HEK293 (cell line): ENCODE data around the gene ZNF276.

Experiments used
- BCL11B ChIP-seq: fragments of 450-650 bp; formaldehyde crosslinking; IDR thresholded peaks from 2 replicates; pipeline ENCODE4 v1.5.1; 2016; ENCODE audit warnings: low read depth, missing biosample characterization, missing genetic modification characterization
- FEZF1 ChIP-seq: fragments of 450-650 bp; formaldehyde crosslinking; IDR thresholded peaks from 2 replicates; pipeline ENCODE4 v1.5.1; 2016; ENCODE audit warnings: missing biosample characterization, missing genetic modification characterization
- GFI1B ChIP-seq: fragments of 450-650 bp; formaldehyde crosslinking; IDR thresholded peaks from 2 replicates; pipeline ENCODE4 v1.5.1; 2016; ENCODE audit warnings: missing biosample characterization, missing genetic modification characterization
- HOXA7 ChIP-seq: sonication (generic); formaldehyde crosslinking; IDR thresholded peaks from 2 replicates; pipeline ENCODE4 v1.8.1; 2022; ENCODE audit warnings: missing genetic modification reagents, borderline replicate concordance
- PRDM1 ChIP-seq: fragments of 450-650 bp; formaldehyde crosslinking; IDR thresholded peaks from 2 replicates; pipeline ENCODE4; 2016; ENCODE audit warnings: missing biosample characterization, missing genetic modification characterization
- RBAK ChIP-seq: fragments of 450-650 bp; formaldehyde crosslinking; IDR thresholded peaks from 2 replicates; pipeline ENCODE4 v1.5.1; 2016; ENCODE audit warnings: missing biosample characterization, missing genetic modification characterization
- REPIN1 ChIP-seq: fragments of 450-650 bp; formaldehyde crosslinking; IDR thresholded peaks from 2 replicates; pipeline ENCODE4 v1.5.1; 2017; ENCODE audit warnings: missing biosample characterization, missing genetic modification characterization, low read depth
- SP2 ChIP-seq: fragments of 450-650 bp; formaldehyde crosslinking; IDR thresholded peaks from 2 replicates; pipeline ENCODE4 v1.5.1; 2016; ENCODE audit warnings: missing biosample characterization, missing genetic modification characterization
- SP3 ChIP-seq: fragments of 450-650 bp; formaldehyde crosslinking; IDR thresholded peaks from 2 replicates; pipeline ENCODE4 v1.5.1; 2016; ENCODE audit warnings: missing biosample characterization, missing genetic modification characterization
- ZBTB7A ChIP-seq: fragments of 450-650 bp; formaldehyde crosslinking; IDR thresholded peaks from 2 replicates; pipeline ENCODE4 v1.5.1; 2016; ENCODE audit warnings: low read depth, missing biosample characterization, missing genetic modification characterization
- ZFP3 ChIP-seq: fragments of 450-650 bp; formaldehyde crosslinking; IDR thresholded peaks from 2 replicates; pipeline ENCODE4 v1.5.1; 2016; ENCODE audit warnings: low read depth, missing biosample characterization, missing genetic modification characterization
- ZNF132 ChIP-seq: fragments of 450-650 bp; formaldehyde crosslinking; IDR thresholded peaks from 2 replicates; pipeline ENCODE4 v1.5.1; 2017; ENCODE audit warnings: missing biosample characterization, missing genetic modification characterization, borderline replicate concordance
- ZNF138 ChIP-seq: fragments of 450-650 bp; formaldehyde crosslinking; IDR thresholded peaks from 2 replicates; pipeline ENCODE4 v1.5.1; 2016; ENCODE audit warnings: missing biosample characterization, missing genetic modification characterization, borderline replicate concordance
- ZNF175 ChIP-seq: fragments of 450-650 bp; formaldehyde crosslinking; IDR thresholded peaks from 2 replicates; pipeline ENCODE4 v1.5.1; 2016; ENCODE audit warnings: missing biosample characterization, missing genetic modification characterization
- ZNF548 ChIP-seq: fragments of 450-650 bp; formaldehyde crosslinking; IDR thresholded peaks from 2 replicates; pipeline ENCODE4 v1.5.1; 2016; ENCODE audit warnings: missing biosample characterization, missing genetic modification characterization
- ZNF549 ChIP-seq: fragments of 450-650 bp; IDR thresholded peaks from 2 replicates; pipeline ENCODE4 v1.5.1; 2018; ENCODE audit warnings: missing biosample characterization, missing genetic modification characterization, mild to moderate bottlenecking, inconsistent platforms, moderate library complexity
- ZNF585B ChIP-seq: fragments of 450-650 bp; formaldehyde crosslinking; IDR thresholded peaks from 2 replicates; pipeline ENCODE4 v1.5.1; 2016; ENCODE audit warnings: missing biosample characterization, missing genetic modification characterization
- ZNF600 ChIP-seq: fragments of 450-650 bp; formaldehyde crosslinking; IDR thresholded peaks from 2 replicates; pipeline ENCODE4 v1.5.1; 2016; ENCODE audit warnings: missing biosample characterization, missing genetic modification characterization
- ZNF610 ChIP-seq: fragments of 450-650 bp; formaldehyde crosslinking; IDR thresholded peaks from 2 replicates; pipeline ENCODE4 v1.5.1; 2016; ENCODE audit warnings: missing biosample characterization, missing genetic modification characterization, borderline replicate concordance
- ZNF623 ChIP-seq: fragments of 450-650 bp; formaldehyde crosslinking; IDR thresholded peaks from 2 replicates; pipeline ENCODE4 v1.5.1; 2016; ENCODE audit warnings: missing biosample characterization, missing genetic modification characterization
- ZNF629 ChIP-seq: fragments of 450-650 bp; formaldehyde crosslinking; IDR thresholded peaks from 2 replicates; pipeline ENCODE4 v1.5.1; 2017; ENCODE audit warnings: missing biosample characterization, missing genetic modification characterization
- ZNF701 ChIP-seq: fragments of 450-650 bp; formaldehyde crosslinking; IDR thresholded peaks from 2 replicates; pipeline ENCODE4 v1.5.1; 2016; ENCODE audit warnings: missing biosample characterization, missing genetic modification characterization
- ZNF76 ChIP-seq: fragments of 450-650 bp; formaldehyde crosslinking; IDR thresholded peaks from 2 replicates; pipeline ENCODE4; 2016; ENCODE audit warnings: low read depth, missing biosample characterization, missing genetic modification characterization, borderline replicate concordance
- ZSCAN23 ChIP-seq: fragments of 450-650 bp; formaldehyde crosslinking; IDR thresholded peaks from 2 replicates; pipeline ENCODE4 v1.5.1; 2016; ENCODE audit warnings: missing biosample characterization, missing genetic modification characterization
- TF ChIP-seq, protein P1 (sequence below): fragments of 450-650 bp; formaldehyde crosslinking; IDR thresholded peaks from 2 replicates; pipeline ENCODE4 v1.5.1; 2016; ENCODE audit warnings: missing biosample characterization, missing genetic modification characterization, borderline replicate concordance
- TF ChIP-seq, protein P2 (sequence below): fragments of 450-650 bp; formaldehyde crosslinking; IDR thresholded peaks from 2 replicates; pipeline ENCODE4 v1.5.1; 2016; ENCODE audit warnings: missing biosample characterization, missing genetic modification characterization
- TF ChIP-seq, protein P3 (sequence below): fragments of 450-650 bp; formaldehyde crosslinking; IDR thresholded peaks from 2 replicates; pipeline ENCODE4 v1.5.1; 2016; ENCODE audit warnings: missing biosample characterization, missing genetic modification characterization
- TF ChIP-seq, protein P4 (sequence below): fragments of 450-650 bp; formaldehyde crosslinking; IDR thresholded peaks from 2 replicates; pipeline ENCODE4 v1.5.1; 2016; ENCODE audit warnings: missing biosample characterization, missing genetic modification characterization

ZNF276 gene

DNA sequence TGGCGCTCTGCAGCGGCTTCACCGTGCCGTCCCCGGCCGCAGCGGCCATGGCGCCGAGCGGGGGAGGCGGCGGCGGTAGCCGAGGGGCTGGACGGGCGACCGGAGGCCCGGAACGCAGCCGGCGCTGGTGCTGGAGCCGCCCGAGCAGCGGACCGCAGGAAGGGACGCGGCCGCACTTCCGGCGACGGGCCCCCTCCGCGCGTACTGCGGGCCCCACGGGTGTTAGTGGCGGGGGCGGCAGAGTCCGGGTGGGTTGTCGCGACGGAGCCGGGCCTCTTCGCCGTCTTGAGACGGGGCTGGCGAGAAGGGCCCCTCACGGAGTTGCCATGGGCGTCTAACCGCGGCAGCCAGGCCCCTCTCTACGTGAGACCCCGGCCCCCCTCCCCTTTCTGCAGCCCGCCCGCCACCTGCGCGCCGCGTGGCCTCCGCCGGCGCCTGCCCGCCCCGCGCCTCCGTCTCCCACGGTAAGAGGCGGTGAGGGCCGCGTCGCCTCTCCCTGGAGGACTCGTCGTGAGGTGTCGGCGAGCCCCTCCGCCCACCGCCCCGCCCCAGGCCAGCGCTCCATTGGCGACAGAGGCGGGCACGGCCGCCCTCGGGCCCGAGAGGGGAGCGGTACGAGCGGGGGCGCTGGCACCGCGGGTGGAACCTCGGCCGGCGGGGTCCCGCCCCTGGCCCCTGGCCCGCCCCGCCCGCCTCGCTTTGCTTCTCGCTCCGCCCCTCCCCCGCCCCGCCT is at the start of gene ZNF276, which contains the start of gene VPS9D1 (continued):
- TF ChIP-seq ZFP3 (tag by site-specific recombination): no peak
- TF ChIP-seq REPIN1 (tag by site-specific recombination): no peak
- TF ChIP-seq ZNF585B (tag by site-specific recombination): no peak
- 0 out of 2 replicates have a peak, but pooled peaks have one; percentile 14 for TF ChIP-seq ZNF549 (tag by site-specific recombination)
- TF ChIP-seq ZNF610 (tag by site-specific recombination): no peak
- TF ChIP-seq ZNF132 (tag by site-specific recombination): no peak
- TF ChIP-seq, protein P1, sequence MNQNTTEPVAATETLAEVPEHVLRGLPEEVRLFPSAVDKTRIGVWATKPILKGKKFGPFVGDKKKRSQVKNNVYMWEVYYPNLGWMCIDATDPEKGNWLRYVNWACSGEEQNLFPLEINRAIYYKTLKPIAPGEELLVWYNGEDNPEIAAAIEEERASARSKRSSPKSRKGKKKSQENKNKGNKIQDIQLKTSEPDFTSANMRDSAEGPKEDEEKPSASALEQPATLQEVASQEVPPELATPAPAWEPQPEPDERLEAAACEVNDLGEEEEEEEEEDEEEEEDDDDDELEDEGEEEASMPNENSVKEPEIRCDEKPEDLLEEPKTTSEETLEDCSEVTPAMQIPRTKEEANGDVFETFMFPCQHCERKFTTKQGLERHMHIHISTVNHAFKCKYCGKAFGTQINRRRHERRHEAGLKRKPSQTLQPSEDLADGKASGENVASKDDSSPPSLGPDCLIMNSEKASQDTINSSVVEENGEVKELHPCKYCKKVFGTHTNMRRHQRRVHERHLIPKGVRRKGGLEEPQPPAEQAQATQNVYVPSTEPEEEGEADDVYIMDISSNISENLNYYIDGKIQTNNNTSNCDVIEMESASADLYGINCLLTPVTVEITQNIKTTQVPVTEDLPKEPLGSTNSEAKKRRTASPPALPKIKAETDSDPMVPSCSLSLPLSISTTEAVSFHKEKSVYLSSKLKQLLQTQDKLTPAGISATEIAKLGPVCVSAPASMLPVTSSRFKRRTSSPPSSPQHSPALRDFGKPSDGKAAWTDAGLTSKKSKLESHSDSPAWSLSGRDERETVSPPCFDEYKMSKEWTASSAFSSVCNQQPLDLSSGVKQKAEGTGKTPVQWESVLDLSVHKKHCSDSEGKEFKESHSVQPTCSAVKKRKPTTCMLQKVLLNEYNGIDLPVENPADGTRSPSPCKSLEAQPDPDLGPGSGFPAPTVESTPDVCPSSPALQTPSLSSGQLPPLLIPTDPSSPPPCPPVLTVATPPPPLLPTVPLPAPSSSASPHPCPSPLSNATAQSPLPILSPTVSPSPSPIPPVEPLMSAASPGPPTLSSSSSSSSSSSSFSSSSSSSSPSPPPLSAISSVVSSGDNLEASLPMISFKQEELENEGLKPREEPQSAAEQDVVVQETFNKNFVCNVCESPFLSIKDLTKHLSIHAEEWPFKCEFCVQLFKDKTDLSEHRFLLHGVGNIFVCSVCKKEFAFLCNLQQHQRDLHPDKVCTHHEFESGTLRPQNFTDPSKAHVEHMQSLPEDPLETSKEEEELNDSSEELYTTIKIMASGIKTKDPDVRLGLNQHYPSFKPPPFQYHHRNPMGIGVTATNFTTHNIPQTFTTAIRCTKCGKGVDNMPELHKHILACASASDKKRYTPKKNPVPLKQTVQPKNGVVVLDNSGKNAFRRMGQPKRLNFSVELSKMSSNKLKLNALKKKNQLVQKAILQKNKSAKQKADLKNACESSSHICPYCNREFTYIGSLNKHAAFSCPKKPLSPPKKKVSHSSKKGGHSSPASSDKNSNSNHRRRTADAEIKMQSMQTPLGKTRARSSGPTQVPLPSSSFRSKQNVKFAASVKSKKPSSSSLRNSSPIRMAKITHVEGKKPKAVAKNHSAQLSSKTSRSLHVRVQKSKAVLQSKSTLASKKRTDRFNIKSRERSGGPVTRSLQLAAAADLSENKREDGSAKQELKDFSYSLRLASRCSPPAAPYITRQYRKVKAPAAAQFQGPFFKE (tag by site-specific recombination): no peak
- TF ChIP-seq ZNF76 (tag by site-specific recombination): peak; percentile 41; the same call in 1 of the 2 replicates
- TF ChIP-seq, protein P2, sequence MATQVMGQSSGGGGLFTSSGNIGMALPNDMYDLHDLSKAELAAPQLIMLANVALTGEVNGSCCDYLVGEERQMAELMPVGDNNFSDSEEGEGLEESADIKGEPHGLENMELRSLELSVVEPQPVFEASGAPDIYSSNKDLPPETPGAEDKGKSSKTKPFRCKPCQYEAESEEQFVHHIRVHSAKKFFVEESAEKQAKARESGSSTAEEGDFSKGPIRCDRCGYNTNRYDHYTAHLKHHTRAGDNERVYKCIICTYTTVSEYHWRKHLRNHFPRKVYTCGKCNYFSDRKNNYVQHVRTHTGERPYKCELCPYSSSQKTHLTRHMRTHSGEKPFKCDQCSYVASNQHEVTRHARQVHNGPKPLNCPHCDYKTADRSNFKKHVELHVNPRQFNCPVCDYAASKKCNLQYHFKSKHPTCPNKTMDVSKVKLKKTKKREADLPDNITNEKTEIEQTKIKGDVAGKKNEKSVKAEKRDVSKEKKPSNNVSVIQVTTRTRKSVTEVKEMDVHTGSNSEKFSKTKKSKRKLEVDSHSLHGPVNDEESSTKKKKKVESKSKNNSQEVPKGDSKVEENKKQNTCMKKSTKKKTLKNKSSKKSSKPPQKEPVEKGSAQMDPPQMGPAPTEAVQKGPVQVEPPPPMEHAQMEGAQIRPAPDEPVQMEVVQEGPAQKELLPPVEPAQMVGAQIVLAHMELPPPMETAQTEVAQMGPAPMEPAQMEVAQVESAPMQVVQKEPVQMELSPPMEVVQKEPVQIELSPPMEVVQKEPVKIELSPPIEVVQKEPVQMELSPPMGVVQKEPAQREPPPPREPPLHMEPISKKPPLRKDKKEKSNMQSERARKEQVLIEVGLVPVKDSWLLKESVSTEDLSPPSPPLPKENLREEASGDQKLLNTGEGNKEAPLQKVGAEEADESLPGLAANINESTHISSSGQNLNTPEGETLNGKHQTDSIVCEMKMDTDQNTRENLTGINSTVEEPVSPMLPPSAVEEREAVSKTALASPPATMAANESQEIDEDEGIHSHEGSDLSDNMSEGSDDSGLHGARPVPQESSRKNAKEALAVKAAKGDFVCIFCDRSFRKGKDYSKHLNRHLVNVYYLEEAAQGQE: no peak
- no peak for TF ChIP-seq FEZF1
- no peak for TF ChIP-seq RBAK (tag by site-specific recombination)
- no peak for TF ChIP-seq ZNF138 (tag by site-specific recombination)
- TF ChIP-seq SP2 (tag by site-specific recombination): peak; percentile 25
- TF ChIP-seq ZNF629 (tag by site-specific recombination): no peak
- TF ChIP-seq HOXA7 (CRISPR knock-in tag): no peak
- no peak for TF ChIP-seq ZNF548 (tag by site-specific recombination)
- TF ChIP-seq PRDM1: no peak
- no peak for TF ChIP-seq GFI1B (tag by site-specific recombination)
- no peak for TF ChIP-seq ZNF701 (tag by site-specific recombination)
- peak; percentile 28; the same call in 1 of the 2 replicates for TF ChIP-seq SP3
- TF ChIP-seq, protein P3, sequence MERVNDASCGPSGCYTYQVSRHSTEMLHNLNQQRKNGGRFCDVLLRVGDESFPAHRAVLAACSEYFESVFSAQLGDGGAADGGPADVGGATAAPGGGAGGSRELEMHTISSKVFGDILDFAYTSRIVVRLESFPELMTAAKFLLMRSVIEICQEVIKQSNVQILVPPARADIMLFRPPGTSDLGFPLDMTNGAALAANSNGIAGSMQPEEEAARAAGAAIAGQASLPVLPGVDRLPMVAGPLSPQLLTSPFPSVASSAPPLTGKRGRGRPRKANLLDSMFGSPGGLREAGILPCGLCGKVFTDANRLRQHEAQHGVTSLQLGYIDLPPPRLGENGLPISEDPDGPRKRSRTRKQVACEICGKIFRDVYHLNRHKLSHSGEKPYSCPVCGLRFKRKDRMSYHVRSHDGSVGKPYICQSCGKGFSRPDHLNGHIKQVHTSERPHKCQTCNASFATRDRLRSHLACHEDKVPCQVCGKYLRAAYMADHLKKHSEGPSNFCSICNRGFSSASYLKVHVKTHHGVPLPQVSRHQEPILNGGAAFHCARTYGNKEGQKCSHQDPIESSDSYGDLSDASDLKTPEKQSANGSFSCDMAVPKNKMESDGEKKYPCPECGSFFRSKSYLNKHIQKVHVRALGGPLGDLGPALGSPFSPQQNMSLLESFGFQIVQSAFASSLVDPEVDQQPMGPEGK (tag by site-specific recombination): peak; percentile 88
- TF ChIP-seq ZSCAN23 (tag by site-specific recombination): no peak
- TF ChIP-seq, protein P4, sequence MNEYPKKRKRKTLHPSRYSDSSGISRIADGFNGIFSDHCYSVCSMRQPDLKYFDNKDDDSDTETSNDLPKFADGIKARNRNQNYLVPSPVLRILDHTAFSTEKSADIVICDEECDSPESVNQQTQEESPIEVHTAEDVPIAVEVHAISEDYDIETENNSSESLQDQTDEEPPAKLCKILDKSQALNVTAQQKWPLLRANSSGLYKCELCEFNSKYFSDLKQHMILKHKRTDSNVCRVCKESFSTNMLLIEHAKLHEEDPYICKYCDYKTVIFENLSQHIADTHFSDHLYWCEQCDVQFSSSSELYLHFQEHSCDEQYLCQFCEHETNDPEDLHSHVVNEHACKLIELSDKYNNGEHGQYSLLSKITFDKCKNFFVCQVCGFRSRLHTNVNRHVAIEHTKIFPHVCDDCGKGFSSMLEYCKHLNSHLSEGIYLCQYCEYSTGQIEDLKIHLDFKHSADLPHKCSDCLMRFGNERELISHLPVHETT: no peak
- peak; percentile 89 for TF ChIP-seq ZBTB7A (tag by site-specific recombination)
- no peak for TF ChIP-seq BCL11B
- no peak for TF ChIP-seq ZNF600 (tag by site-specific recombination)
- no peak for TF ChIP-seq ZNF623
- TF ChIP-seq ZNF175 (tag by site-specific recombination): no peak
